Measurements from ENCODE around the gene SMPDL3B.

Gene SMPDL3B

DNA sequence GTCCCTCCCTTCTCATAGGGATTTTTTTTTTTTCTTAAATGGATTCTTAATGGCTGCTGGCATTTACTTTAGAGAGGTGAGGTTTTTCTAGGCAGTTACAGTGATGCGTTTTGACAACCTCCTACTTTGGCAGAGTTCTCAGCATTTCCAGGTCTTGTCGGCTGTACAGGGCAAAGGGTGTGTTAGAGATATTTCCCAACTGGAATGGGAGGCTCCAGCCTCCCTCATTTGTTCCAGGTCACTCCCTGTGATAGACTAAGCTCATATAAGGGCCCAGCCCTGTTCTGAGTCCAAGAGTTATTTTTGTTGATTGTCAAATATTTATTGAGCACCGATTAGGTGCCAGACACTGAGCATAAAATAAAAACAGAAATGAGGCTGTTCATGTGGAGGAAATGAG, 17.3 kb downstream of the SMPDL3B start:
- no peak for TF ChIP-seq CTCF (IDR thresholded peaks at IDR 0.05)
- Histone ChIP-seq H3K4me3 (no peak overlapping the region), H3K27ac (no peak overlapping the region)
- DNase-seq (ENCODE audit: low spot score): no peak

GRCh38 chr1:27954186-27954585, 19.4 kb downstream of the SMPDL3B start:
- no peak overlapping the region for H3K27ac ChIP-seq
- DNase-seq (ENCODE audit: low spot score): no peak

GRCh38 chr1:27955076-27955475, 20.3 kb downstream of the SMPDL3B start:
- no peak overlapping the region for H3K27ac ChIP-seq
- no peak overlapping the region for H3K4me3 ChIP-seq
- DNase-seq (ENCODE audit: low spot score): no peak
- no peak for TF ChIP-seq CTCF (IDR thresholded peaks at IDR 0.05)

More at GRCh38 chr1:27954186-27954585, 19.4 kb downstream of the SMPDL3B start:
- TF ChIP-seq CTCF (IDR thresholded peaks at IDR 0.05): no peak
- H3K4me3 ChIP-seq: no peak overlapping the region

DNA sequence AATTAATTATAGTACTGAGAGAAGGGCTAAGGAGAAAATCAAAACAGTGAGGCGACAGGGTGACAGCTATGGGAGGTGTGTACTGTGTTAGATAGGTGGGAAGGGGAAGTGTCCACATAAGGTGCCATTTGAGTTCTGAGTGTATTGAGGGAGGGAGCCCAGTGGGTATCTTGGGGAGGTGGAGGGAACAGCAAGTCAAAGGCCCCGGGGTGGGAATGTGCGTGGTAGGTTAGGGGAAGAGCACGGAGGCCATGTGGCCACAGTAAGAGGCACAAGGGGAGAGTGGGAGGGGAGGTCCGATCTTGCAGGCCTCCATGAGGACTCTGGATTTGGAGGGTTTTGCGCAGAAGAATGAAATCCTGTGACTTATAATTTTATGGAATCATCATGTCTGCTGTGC, 22.0 kb downstream of the SMPDL3B start:
- TF ChIP-seq CTCF (IDR thresholded peaks at IDR 0.05): no peak
- Histone ChIP-seq H3K27ac (no peak overlapping the region), H3K4me3 (no peak overlapping the region)
- DNase-seq (ENCODE audit: low spot score): no peak

GRCh38 chr1:27957655-27958054, 22.9 kb downstream of the SMPDL3B start:
- TF ChIP-seq CTCF (IDR thresholded peaks at IDR 0.05): no peak
- Histone ChIP-seq H3K27ac (no peak overlapping the region), H3K4me3 (no peak overlapping the region)
- DNase-seq (ENCODE audit: low spot score): no peak

- no peak for TF ChIP-seq CTCF (IDR thresholded peaks at IDR 0.05)
- DNase-seq (ENCODE audit: low spot score): no peak
- Histone ChIP-seq H3K4me3 (no peak overlapping the region), H3K27ac (no peak overlapping the region)
Observed at GRCh38 chr1:27958513-27958912, 23.7 kb downstream of the SMPDL3B start.

DNA sequence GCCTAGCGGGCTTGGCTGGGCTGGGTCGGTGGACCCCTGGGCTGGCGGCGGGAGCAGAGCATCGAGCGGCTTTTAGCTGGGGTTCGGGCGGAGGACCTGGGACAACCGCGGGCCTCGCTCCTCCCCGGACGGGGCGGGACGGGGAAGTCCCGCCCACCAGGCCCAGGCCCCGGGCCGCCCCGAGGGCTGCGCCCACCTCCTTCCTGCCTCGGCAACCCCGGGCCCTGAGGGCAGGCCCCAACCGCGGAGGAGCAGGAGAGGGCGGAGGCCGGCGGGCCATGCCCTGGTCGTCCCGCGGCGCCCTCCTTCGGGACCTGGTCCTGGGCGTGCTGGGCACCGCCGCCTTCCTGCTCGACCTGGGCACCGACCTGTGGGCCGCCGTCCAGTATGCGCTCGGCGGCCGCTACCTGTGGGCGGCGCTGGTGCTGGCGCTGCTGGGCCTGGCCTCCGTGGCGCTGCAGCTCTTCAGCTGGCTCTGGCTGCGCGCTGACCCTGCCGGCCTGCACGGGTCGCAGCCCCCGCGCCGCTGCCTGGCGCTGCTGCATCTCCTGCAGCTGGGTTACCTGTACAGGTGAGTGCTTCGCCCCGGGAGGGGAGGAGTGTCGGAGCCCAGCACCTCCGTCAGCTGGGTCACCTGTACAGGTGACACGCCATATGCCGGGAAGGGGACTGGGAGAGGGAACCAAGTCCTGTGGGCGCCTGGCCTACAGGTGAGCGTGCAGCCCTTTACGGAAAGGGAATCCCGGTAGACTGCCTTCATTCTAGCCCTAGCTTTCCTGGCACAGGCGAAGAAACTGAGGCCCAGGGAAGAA, 25.2 kb downstream of the SMPDL3B start, which contains the start of gene XKR8:
TSS of gene XKR8 (plus strand) at position 182 of the 812 bp plus-strand sequence. CDS start at position 279, 97 bp downstream.
- Histone ChIP-seq H3K4me3 (peak within 1 kb of the TSS; percentile 90), H3K27ac (peak within 1 kb of the TSS; percentile 81 to 90)
- DNase-seq (ENCODE audit: low spot score): peak; percentile 84
- no peak for TF ChIP-seq CTCF (IDR thresholded peaks at IDR 0.05)

Measured in coronary artery (tissue), 2 donors.